K562 (cell line): ENCODE data around the gene FAM50B. TPM values are rescaled to one million over a fixed set of nuclear protein-coding genes. Genes with fewer than 3 reads are reported as not detected.

ENCODE experiments used
- ATAC-seq: fragments of 200-7000 bp; cut with Tn5 transposase; 3 replicates; pipeline ENCODE4 v1.9.1; 2020; ENCODE audit warnings: moderate library complexity
- BruUV-seq: library from RNA; stranded (reverse); fragments of 400-500 nt; replicated peaks from 2 replicates; lab custom pipeline; 2021; lab: Mats Ljungman, UMichigan
- CTCF ChIA-PET: fragments of 300-600 bp; formaldehyde crosslinking; extraction: SDS; loops from one replicate; lab custom pipeline; 2021; ENCODE audit warnings: low intra/inter-chr PET ratio; lab: Yijun Ruan, JAX
- POLR2A ChIA-PET: fragments of 300-600, 350-650 bp; sonication (Branson Sonifier 250); formaldehyde crosslinking; extraction: SDS; loops from one replicate; lab custom pipeline; 2021; ENCODE audit warnings: antibody characterized with exemption, inconsistent platforms; lab: Yijun Ruan, JAX
- DNase-seq, 4 experiments: peaks; one replicate each; pipeline versions ENCODE4 v3.0.0 to v3.0.0-alpha.2; 2011 to 2018; ENCODE audit warnings: low spot score in 3 of 4, mixed read lengths in 3 of 4; ENCODE audit errors: extremely low read depth in 1 of 4
- FAIRE-seq: peaks from 2 replicates; lab custom pipeline; 2011; peaks lifted over from hg19 to GRCh38; lab: Jason Lieb, UNC
- H2AFZ ChIP-seq: 2 replicates; pipeline ENCODE4 v1.6.0; 2011; ENCODE audit warnings: low read depth, low read length, control low read depth, inconsistent platforms
- H3K27ac ChIP-seq: fragments of 200-600 bp; 3 replicates; pipeline ENCODE4 v1.8.0; 2011; ENCODE audit warnings: low read depth, mild to moderate bottlenecking, control low read depth, inconsistent platforms, low read length, moderate library complexity, mixed read lengths; ENCODE audit errors: extremely low read depth
- H3K27me3 ChIP-seq, 2 experiments: fragments of 300-600 bp in 1 of 2; 2 replicates in 1 of 2; 3 replicates in 1 of 2; pipeline versions ENCODE4 v1.6.0 to v1.8.0; 2011; ENCODE audit warnings: inconsistent platforms in 2 of 2, low read length in 2 of 2, mild to moderate bottlenecking in 1 of 2, mixed read lengths in 1 of 2, moderate library complexity in 1 of 2; ENCODE audit not compliant: control insufficient read depth in 2 of 2, insufficient read depth in 2 of 2
- H3K36me3 ChIP-seq: fragments of 300-600 bp; 3 replicates; pipeline ENCODE4 v1.8.0; 2011; ENCODE audit warnings: mild to moderate bottlenecking, low read length, inconsistent platforms; ENCODE audit not compliant: control insufficient read depth, insufficient read depth
- H3K4me1 ChIP-seq, 2 experiments: fragments of 200-600 bp in 1 of 2; replicated peaks in 1 of 2; 2 replicates in 1 of 2; 3 replicates in 1 of 2; pipeline versions ENCODE4 v1.5.1 to v1.8.0; 2011; ENCODE audit warnings: inconsistent platforms in 2 of 2, low read length in 2 of 2, mild to moderate bottlenecking in 1 of 2, mixed read lengths in 1 of 2, moderate library complexity in 1 of 2; ENCODE audit not compliant: control insufficient read depth in 2 of 2, insufficient read depth in 2 of 2
- H3K4me2 ChIP-seq: 2 replicates; pipeline ENCODE4 v1.6.1; 2011; ENCODE audit warnings: low read length, control low read depth, inconsistent platforms, mixed read lengths; ENCODE audit not compliant: insufficient read depth
- H3K4me3 ChIP-seq: fragments of 200-600 bp; sonication (generic), shearing (Covaris generic); 2 replicates; pipeline ENCODE4 v1.5.1; 2016; ENCODE audit warnings: control low read depth, inconsistent platforms
- H3K79me2 ChIP-seq: fragments of 200-600 bp; 3 replicates; pipeline ENCODE4 v1.8.0; 2011; ENCODE audit warnings: low read length, inconsistent platforms; ENCODE audit not compliant: control insufficient read depth, insufficient read depth
- H3K9ac ChIP-seq, 2 experiments: 2 replicates each; pipeline versions ENCODE4 v1.6.0 to v1.6.1; 2011; ENCODE audit warnings: low read depth in 2 of 2, low read length in 2 of 2, control low read depth in 1 of 2, inconsistent platforms in 1 of 2, mild to moderate bottlenecking in 1 of 2, mixed read lengths in 1 of 2; ENCODE audit not compliant: insufficient read depth in 1 of 2
- H3K9me1 ChIP-seq: one replicate; pipeline ENCODE4 v1.6.0; 2011; ENCODE audit warnings: inconsistent platforms, mild to moderate bottlenecking, low read length, moderate library complexity; ENCODE audit not compliant: control insufficient read depth, insufficient read depth
- H3K9me3 ChIP-seq: replicated peaks from 2 replicates; pipeline ENCODE4 v1.5.1; 2011; ENCODE audit warnings: low read depth, low read length, inconsistent platforms; ENCODE audit not compliant: control insufficient read depth, insufficient read depth
- H4K20me1 ChIP-seq: replicated peaks from 2 replicates; pipeline ENCODE4 v1.6.1; 2011; ENCODE audit warnings: low read length, inconsistent platforms, mixed read lengths; ENCODE audit not compliant: control insufficient read depth, insufficient read depth
- FOXA1 ChIP-seq: fragments of 450-650 bp; IDR thresholded peaks from 2 replicates; pipeline ENCODE4 v1.6.1; 2016; ENCODE audit warnings: mild to moderate bottlenecking, borderline replicate concordance
- FOXJ3 ChIP-seq: sonication (generic); formaldehyde crosslinking; IDR thresholded peaks from 2 replicates; pipeline ENCODE4 v1.4.0; 2020; ENCODE audit warnings: mild to moderate bottlenecking, missing genetic modification reagents
- HDAC1 ChIP-seq, 2 experiments: fragments of 450-650 bp; IDR thresholded peaks; 2 replicates each; pipeline ENCODE4 v1.6.1; 2016 to 2017; ENCODE audit warnings: inconsistent platforms in 1 of 2, mild to moderate bottlenecking in 1 of 2, moderate library complexity in 1 of 2
- RNF2 ChIP-seq: sonication (generic); IDR thresholded peaks from 2 replicates; pipeline ENCODE4 v1.6.1; 2016
- TAF1 ChIP-seq: IDR thresholded peaks from 2 replicates; pipeline ENCODE4 v1.6.1; 2011; ENCODE audit warnings: mild to moderate bottlenecking, low read length, moderate library complexity; ENCODE audit not compliant: insufficient read depth, control insufficient read depth, severe bottlenecking; ENCODE audit errors: extremely low read depth
- TEAD4 ChIP-seq, 2 experiments: sonication (generic) in 1 of 2; formaldehyde crosslinking in 1 of 2; IDR thresholded peaks; 2 replicates each; pipeline versions ENCODE4 v1.6.1 to v1.8.0; 2012 to 2022; ENCODE audit warnings: borderline replicate concordance in 1 of 2, inconsistent platforms in 1 of 2, low read length in 1 of 2, mild to moderate bottlenecking in 1 of 2, missing genetic modification reagents in 1 of 2
- ZNF696 ChIP-seq: fragments of 250-450 bp; sonication (Bioruptor Pico); conservative IDR thresholded peaks from 2 replicates; pipeline ENCODE4 v1.4.0; 2020; ENCODE audit warnings: mild to moderate bottlenecking, moderate library complexity
- ZNF778 ChIP-seq: fragments of 450-650 bp; formaldehyde crosslinking; IDR thresholded peaks from 2 replicates; pipeline ENCODE4 v1.4.0; 2020; ENCODE audit warnings: mild to moderate bottlenecking, moderate library complexity
- ZNF780A ChIP-seq: fragments of 250-450 bp; sonication (Bioruptor Pico); IDR thresholded peaks from 2 replicates; pipeline ENCODE4 v1.5.0; 2021; ENCODE audit warnings: mild to moderate bottlenecking
- WGBS: fragments of 100-300 bp; shearing (Covaris generic); methylation state at CpG from one replicate; pipeline ENCODE4 v1.1.6; 2016; ENCODE audit warnings: low coverage, mixed read lengths; ENCODE audit not compliant: insufficient coverage; ENCODE audit errors: missing lambda C conversion rate; 5-methylcytosine and 5-hydroxymethylcytosine counted together
- in situ Hi-C: fragments of 300-500 bp; cut with MboI; formaldehyde crosslinking; loops from 4 replicates; pipeline ENCODE4 v1.15.0; 2018; ENCODE audit warnings: inconsistent platforms, mixed read lengths
- intact Hi-C: fragments of 100-400 bp; cut with micrococcal nuclease; formaldehyde crosslinking; loops from 2 replicates; pipeline ENCODE4 v1.14.2; 2022
- polyA plus RNA-seq, 8 experiments: library from polyadenylated mRNA; depleted of rRNA in 4 of 8; stranded (reverse) in 5 of 8; unstranded in 3 of 8; fragments of >200 nt; fragmentation: Nextera tagmentation in 2 of 8; fragmentation: Illumina TruSeq in 1 of 8; extraction: Ambion mirVana in 2 of 8; extraction: Trizol in 1 of 8; gene quantifications; 2 replicates each; pipeline versions ENCODE4 v1.2.1 to v1.2.3, GENCODE V29; 2011 to 2014; ENCODE audit warnings: inconsistent platforms in 1 of 8, missing spikeins in 1 of 8
- total RNA-seq, 7 experiments: library from RNA; depleted of rRNA in 6 of 7; stranded (reverse); fragments of >200 nt in 6 of 7; fragmentation: Illumina TruSeq in 2 of 7; extraction: Trizol in 2 of 7; gene quantifications; 2 replicates each; pipeline versions ENCODE4 v1.2.1 to v1.2.3, GENCODE V29; 2011 to 2021; ENCODE audit warnings: low replicate concordance in 1 of 7
- TF ChIP-seq, protein P1 (sequence below): fragments of 250-450 bp; sonication (Bioruptor Pico); IDR thresholded peaks from 2 replicates; pipeline ENCODE4 v1.8.0; 2022; ENCODE audit warnings: moderate library complexity, mild to moderate bottlenecking, inconsistent platforms
- TF ChIP-seq, protein P2 (sequence below): fragments of 250-450 bp; sonication (Bioruptor Pico); IDR thresholded peaks from 2 replicates; pipeline ENCODE4 v1.6.1; 2021; ENCODE audit warnings: mild to moderate bottlenecking
- TF ChIP-seq, protein P3 (sequence below): sonication (generic); formaldehyde crosslinking; IDR thresholded peaks from 2 replicates; pipeline ENCODE4 v1.8.1; 2023; ENCODE audit warnings: mild to moderate bottlenecking, missing genetic modification reagents
- TF ChIP-seq, protein P4 (sequence below): fragments of 250-450 bp; sonication (Bioruptor Pico); IDR thresholded peaks from 2 replicates; pipeline ENCODE4 v1.5.1; 2021; ENCODE audit warnings: mild to moderate bottlenecking

FAM50B gene
- total and polyA plus RNA-seq, 9 of the 15 experiments (the other 6 are each of a cell fraction or from before 2014, with no cell fraction given) = 0.09 to 0.16 (median 0.13) TPM; not detected in 6

DNA sequence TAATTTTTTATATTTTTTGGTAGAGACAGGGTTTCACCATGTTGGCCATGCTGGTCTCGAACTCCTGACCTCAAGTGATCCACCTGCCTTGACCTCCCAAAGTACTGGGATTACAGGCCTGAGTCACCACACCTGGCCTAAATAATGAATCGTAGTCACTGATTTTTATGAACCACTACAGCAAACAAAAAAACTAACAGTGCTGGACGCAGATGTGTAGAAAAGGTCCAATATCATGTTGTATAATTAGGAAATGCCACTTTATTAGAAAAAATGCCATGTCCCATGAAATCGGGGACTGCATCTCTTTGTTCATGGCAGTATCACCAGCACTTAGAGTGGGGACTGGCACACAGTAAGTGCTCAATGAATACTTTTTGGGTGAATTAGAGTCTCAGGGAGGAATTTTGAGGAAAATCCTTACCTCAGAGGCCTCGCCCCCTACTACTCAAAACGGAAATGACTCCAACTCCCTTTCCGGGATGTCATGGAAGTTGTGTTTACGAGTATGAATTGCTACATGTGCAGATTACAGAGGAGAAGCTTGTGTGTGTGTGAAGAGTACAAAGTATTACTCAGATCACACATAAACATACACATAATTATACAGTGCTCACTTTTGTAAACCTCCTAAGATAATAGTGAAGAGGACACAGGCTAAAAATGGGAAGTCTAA, 43.6 kb upstream of the FAM50B start:
- 13% methylated on average over 8 of the region's 8 CpGs for WGBS
- FAIRE-seq (no peak), DNase-seq (no peak), ATAC-seq (no peak)
- no peaks in the 10 kb centered on the region for H3K4me1 ChIP-seq
- CTCF ChIA-PET = no interaction called here
- no peaks in the 10 kb centered on the region for H4K20me1 ChIP-seq
- H3K27ac ChIP-seq = no peak overlapping the region
- no peak overlapping the region for H3K9ac ChIP-seq
- no peaks in the 10 kb centered on the region for H3K36me3 ChIP-seq
- no TSS peak for BruUV-seq
- H3K9me3 ChIP-seq = no peaks in the 10 kb centered on the region
- H3K4me3 ChIP-seq = no peak overlapping the region
- intact Hi-C loops (no loop called here), in situ Hi-C loops (no loop called here)
- peaks cover 40 to 63% of the 10 kb centered on the region in 2 experiments for H3K27me3 ChIP-seq
- POLR2A ChIA-PET = no interaction called here
- H3K79me2 ChIP-seq = no peaks in the 10 kb centered on the region
- no peak overlapping the region for H3K4me2 ChIP-seq
- no peaks in the 10 kb centered on the region for H3K9me1 ChIP-seq
- no peak overlapping the region for H2AFZ ChIP-seq
- TF ChIP-seq ZNF778 (CRISPR knock-in tag) = no peak
- TF ChIP-seq HDAC1 (IDR thresholded peaks at IDR 0.05) = no peak
- TF ChIP-seq RNF2 = no peak
- TF ChIP-seq ZNF780A = no peak
- no peak for TF ChIP-seq FOXA1
- no peak for TF ChIP-seq FOXJ3 (CRISPR knock-in tag)
- TF ChIP-seq TAF1 = no peak
- TF ChIP-seq, protein P1, sequence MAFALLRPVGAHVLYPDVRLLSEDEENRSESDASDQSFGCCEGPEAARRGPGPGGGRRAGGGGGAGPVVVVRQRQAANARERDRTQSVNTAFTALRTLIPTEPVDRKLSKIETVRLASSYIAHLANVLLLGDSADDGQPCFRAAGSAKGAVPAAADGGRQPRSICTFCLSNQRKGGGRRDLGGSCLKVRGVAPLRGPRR (CRISPR knock-in tag) = no peak
- no peak for TF ChIP-seq ZNF696 (CRISPR knock-in tag)
- TF ChIP-seq, protein P2, sequence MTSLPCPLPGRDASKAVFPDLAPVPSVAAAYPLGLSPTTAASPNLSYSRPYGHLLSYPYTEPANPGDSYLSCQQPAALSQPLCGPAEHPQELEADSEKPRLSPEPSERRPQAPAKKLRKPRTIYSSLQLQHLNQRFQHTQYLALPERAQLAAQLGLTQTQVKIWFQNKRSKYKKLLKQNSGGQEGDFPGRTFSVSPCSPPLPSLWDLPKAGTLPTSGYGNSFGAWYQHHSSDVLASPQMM (CRISPR knock-in tag) = no peak
- TF ChIP-seq, protein P3, sequence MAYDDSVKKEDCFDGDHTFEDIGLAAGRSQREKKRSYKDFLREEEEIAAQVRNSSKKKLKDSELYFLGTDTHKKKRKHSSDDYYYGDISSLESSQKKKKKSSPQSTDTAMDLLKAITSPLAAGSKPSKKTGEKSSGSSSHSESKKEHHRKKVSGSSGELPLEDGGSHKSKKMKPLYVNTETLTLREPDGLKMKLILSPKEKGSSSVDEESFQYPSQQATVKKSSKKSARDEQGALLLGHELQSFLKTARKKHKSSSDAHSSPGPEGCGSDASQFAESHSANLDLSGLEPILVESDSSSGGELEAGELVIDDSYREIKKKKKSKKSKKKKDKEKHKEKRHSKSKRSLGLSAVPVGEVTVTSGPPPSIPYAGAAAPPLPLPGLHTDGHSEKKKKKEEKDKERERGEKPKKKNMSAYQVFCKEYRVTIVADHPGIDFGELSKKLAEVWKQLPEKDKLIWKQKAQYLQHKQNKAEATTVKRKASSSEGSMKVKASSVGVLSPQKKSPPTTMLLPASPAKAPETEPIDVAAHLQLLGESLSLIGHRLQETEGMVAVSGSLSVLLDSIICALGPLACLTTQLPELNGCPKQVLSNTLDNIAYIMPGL (CRISPR knock-in tag) = no peak
- TF ChIP-seq, protein P4, sequence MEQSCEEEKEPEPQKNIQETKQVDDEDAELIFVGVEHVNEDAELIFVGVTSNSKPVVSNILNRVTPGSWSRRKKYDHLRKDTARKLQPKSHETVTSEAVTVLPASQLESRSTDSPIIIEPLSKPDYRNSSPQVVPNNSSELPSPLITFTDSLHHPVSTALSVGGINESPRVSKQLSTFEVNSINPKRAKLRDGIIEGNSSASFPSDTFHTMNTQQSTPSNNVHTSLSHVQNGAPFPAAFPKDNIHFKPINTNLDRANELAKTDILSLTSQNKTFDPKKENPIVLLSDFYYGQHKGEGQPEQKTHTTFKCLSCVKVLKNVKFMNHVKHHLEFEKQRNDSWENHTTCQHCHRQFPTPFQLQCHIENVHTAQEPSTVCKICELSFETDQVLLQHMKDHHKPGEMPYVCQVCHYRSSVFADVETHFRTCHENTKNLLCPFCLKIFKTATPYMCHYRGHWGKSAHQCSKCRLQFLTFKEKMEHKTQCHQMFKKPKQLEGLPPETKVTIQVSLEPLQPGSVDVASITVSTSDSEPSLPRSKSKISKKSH (CRISPR knock-in tag) = no peak
- TF ChIP-seq TEAD4 (IDR thresholded peaks at IDR 0.05; ENCODE audit: low read length) = no peak
- TF ChIP-seq TEAD4 (CRISPR knock-in tag; IDR thresholded peaks at IDR 0.05; ENCODE audit: borderline replicate concordance) = no peak
